Stimulated activated CD4-positive, alpha-beta T cell treated with anti-CD3 and anti-CD28 coated beads, Interleukin-1b, Interleukin-23, amount 100 ng/mL, for 24 hours (primary cell): ENCODE results near the gene TGM4.
"Not testable (repeated sequence)": the region's sequence is repeated elsewhere in the genome, so short reads cannot be mapped to it uniquely, and the experiment has no call there.

Experiments
- DNase-seq, 4 experiments: peaks; one replicate each; pipeline ENCODE4 v3.0.0-alpha.2; 2020; ENCODE audit warnings: low read depth in 4 of 4, low spot score in 1 of 4

TGM4 gene

GRCh38 chr3:44874308-44874707, at the start of gene TGM4:
Gene TGM4 (plus strand): TSS chr3:44874608. CDS start chr3:44874679, 71 bp downstream.
- DNase-seq: no peak

GRCh38 chr3:44825264-44825925, 49.0 kb upstream of the TGM4 start:
- DNase-seq: no peak

GRCh38 chr3:44827196-44827595, 47.2 kb upstream of the TGM4 start:
- no peak for DNase-seq

- DNase-seq: no peak
Measured at GRCh38 chr3:44831232-44831631, 43.2 kb upstream of the TGM4 start.

GRCh38 chr3:44832032-44832431, 42.4 kb upstream of the TGM4 start:
- no peak for DNase-seq

GRCh38 chr3:44832965-44833364, 41.4 kb upstream of the TGM4 start:
- no peak for DNase-seq

GRCh38 chr3:44833394-44833793, 41.0 kb upstream of the TGM4 start:
- no peak for DNase-seq

- no peak for DNase-seq
Measured at GRCh38 chr3:44835684-44836083, 38.7 kb upstream of the TGM4 start.

GRCh38 chr3:44842376-44842775, 32.0 kb upstream of the TGM4 start:
- no peak for DNase-seq

- DNase-seq: no peak
Measured at GRCh38 chr3:44845528-44846520, 28.6 kb upstream of the TGM4 start.

GRCh38 chr3:44848634-44849033, 25.8 kb upstream of the TGM4 start:
- no peak for DNase-seq

- DNase-seq: not testable (repeated sequence)
Measured at GRCh38 chr3:44856663-44857062, 17.7 kb upstream of the TGM4 start.

GRCh38 chr3:44860117-44860516, 14.3 kb upstream of the TGM4 start:
- no peak for DNase-seq

GRCh38 chr3:44861412-44862225, 12.8 kb upstream of the TGM4 start, which contains the start of gene TMEM42:
Gene TMEM42 (plus strand): TSS chr3:44861912. CDS start chr3:44861925, 13 bp downstream.
- peak; percentile 72 to 79 (median 76) for DNase-seq

- no peak for DNase-seq
Measured at GRCh38 chr3:44862226-44862637, 12.2 kb upstream of the TGM4 start.

- no peak for DNase-seq
Measured at GRCh38 chr3:44865272-44866035, 9.0 kb upstream of the TGM4 start.

- no peak for DNase-seq
Measured at GRCh38 chr3:44867421-44868111, 6.8 kb upstream of the TGM4 start.

GRCh38 chr3:44870375-44871061, 3.9 kb upstream of the TGM4 start:
- no peak for DNase-seq

GRCh38 chr3:44875596-44875995, 1.2 kb downstream of the TGM4 start:
- DNase-seq: no peak
